HG03196 (cell line): ENCODE measurements around the gene SSUH2.
A peak's percentile ranks its signal among the peaks of the same experiment; 100 is the strongest.
"Not testable (repeated sequence)": the region's sequence is repeated elsewhere in the genome, so short reads cannot be mapped to it uniquely, and the experiment has no call there.

Source experiments
- ATAC-seq: cut with Tn5 transposase; IDR thresholded peaks from one replicate; pipeline ENCODE4 v1.9.1; 2021; ENCODE audit not compliant: unreplicated experiment

Gene SSUH2

GRCh38 chr3:8659242-8659641 lies 14.6 kb upstream of the SSUH2 start:
- ATAC-seq = no peak

GRCh38 chr3:8658306-8659212 lies 14.0 kb upstream of the SSUH2 start:
- ATAC-seq = peak; percentile 90

DNA sequence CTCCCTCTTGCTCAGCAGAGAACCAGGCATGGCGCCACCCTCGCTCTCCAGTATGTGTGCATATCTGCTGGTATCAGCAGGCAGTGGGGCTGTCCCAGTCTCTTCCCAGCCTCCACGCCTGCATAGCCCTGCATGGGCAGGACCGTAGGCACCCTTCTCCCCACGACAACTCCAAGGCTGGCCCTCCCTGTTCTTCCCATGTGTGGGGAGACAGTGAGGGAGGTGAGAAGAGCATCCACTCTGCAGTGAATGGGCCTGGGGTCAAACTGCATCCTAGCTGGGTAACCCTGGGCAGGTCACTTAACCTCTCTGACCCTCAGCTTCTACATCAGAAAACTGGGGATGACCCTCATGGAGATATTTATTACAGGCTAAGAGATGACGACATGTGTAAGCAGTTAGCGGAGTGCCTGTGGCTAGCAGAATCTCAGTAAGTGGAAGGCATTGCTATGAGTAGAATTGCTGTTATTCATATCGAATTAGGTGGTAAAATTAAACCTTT lies 13.3 kb upstream of the SSUH2 start:
- peak; percentile 36 for ATAC-seq

GRCh38 chr3:8656240-8656639 lies 11.6 kb upstream of the SSUH2 start:
- no peak for ATAC-seq

DNA sequence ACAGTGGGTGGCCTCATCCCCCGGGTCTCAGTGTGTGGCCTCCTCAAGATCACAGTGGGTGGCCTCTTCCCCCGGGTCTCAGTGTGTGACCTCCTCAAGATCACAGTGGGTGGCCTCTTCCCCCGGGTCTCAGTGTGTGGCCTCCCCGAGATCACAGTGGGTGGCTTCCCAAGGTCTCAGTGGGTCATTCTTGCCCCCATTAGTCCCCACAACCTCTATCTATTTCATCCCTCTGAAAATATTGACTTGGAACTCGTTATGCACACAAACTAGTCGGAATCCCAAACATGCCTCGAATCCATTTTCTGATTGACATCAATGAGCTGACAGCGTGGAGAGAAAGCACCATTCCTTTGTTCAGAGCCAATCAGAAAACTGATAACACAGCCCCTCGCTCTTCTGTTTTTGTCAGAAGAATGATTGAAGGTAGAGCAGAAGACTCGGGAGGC lies 10.8 kb upstream of the SSUH2 start:
- ATAC-seq = no peak

DNA sequence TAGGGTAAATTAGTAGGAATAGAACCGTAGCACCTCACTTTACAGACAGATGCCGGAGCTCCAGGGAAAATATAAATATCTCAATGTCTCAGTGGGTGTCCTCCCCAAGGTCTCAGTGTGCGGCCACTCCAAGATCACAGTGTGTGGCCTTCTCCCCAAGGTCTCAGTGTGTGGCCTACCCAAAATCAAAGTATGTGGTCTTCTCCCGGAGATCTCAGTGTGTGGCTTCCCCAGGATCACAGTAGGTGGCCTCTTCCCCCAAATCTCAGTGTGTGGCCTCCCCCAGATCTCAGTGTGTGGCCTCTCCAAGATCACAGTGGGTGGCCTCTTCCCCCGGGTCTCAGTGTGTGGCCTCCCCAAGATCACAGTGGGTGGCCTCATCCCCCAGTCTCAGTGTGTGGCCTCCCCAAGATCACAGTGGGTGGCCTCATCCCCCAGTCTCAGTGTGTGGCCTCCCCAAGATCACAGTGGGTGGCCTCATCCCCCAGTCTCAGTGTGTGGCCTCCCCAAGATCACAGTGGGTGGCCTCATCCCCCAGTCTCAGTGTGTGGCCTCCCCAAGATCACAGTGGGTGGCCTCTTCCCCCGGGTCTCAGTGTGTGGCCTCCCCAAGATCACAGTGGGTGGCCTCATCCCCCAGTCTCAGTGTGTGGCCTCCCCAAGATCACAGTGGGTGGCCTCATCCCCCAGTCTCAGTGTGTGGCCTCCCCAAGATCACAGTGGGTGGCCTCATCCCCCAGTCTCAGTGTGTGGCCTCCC lies 10.2 kb upstream of the SSUH2 start:
- not testable (repeated sequence) for ATAC-seq

DNA sequence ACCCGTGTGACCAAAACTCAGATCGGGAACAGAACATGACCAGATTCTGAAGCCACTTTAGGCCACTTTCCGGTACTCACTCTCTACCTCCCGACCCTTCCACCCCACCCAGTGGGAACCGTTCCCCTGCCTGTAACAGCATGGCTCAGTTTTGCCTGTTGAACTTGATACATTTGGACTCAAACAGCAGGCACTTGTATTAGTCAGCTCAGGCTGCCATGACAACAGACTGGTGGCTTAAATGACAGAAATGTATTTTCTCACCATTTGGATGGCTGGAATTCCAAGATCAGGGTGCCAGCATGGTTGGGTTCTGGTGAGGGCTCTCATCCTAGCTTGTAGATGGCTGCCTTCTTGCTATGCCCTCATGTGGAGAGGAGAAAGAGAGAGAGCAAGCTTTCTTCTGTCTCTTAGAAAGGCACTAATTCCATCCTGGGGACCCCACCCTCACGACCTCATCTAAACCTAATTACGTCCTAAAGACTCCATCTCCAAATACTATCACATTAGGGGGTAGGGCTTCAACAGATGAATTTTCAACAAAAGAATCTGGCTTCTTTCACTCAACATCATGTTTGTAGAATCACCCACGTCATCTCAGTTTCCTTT lies 9.3 kb upstream of the SSUH2 start:
- no peak for ATAC-seq

DNA sequence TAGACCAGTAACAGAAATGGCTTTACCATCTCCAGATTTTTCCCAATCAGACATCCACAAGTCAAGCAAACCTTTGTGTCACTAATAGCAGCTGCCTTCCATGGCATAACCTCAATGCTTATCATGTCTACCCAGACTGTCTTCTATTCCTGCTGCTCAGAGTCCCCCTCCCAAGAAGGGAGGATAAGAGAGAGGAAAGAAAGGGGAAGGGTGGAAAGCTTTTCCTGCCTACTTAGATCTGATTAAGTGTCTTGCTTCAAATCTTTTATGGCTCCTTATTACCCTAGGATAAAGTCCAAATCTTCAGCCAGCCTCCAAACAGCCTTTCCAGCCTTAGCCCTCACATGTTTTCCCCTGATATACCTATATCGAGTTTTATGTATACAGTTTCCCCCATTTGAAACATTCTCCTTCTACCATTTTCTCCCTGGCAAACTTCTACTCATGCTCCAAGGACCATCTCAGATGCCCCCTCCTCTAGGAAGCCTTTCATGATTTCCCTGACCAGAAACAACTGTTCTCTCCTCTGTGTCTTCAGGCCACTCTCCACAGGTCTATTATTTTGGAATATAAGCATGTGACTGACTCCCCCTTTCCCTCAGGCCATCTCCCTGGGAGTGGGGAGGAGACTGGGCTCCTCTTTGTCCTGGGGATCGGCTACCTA lies 7.9 kb upstream of the SSUH2 start:
- no peak for ATAC-seq

DNA sequence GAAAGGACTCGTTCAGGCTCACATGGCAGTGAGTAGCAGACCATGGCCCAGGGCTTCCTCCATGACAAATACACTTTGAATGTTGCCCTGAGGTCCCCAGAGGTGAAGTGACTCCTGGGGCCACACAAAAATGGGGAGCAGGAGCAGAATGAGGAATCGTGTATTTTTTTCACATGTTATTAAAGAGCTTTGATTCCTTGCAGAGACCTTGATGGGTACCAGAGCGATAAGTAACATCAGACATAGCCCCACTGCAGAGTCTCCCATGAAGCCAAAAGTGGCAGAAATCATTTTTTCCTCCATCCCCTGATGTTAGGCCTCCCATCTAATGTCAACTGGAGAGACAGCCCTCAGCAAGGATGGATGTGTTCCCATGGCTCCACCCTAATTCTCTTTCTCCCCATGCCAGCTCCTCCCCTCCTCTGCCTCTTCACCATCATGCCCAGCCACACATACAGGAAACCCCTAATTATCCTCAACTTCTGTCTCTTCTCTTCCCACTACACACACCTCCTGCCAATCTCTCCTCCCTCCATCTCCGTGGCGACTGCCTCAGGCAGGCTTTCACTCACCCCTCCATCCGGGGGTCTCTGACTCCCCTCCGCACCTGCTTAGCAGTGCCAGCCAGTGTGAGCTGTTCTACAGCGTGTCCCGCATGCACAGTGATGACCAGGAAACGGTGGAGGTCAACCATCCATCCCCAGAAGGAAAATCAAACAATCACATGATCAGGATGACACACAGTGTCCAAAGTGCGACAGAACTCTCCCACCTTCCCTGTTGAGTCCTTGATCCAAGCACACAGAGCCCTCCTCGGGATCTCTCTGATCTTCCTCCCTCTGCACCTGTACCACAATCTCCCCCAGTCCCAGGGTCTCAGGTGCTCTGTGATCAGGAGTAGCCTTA lies 7.1 kb upstream of the SSUH2 start:
- ATAC-seq = no peak

DNA sequence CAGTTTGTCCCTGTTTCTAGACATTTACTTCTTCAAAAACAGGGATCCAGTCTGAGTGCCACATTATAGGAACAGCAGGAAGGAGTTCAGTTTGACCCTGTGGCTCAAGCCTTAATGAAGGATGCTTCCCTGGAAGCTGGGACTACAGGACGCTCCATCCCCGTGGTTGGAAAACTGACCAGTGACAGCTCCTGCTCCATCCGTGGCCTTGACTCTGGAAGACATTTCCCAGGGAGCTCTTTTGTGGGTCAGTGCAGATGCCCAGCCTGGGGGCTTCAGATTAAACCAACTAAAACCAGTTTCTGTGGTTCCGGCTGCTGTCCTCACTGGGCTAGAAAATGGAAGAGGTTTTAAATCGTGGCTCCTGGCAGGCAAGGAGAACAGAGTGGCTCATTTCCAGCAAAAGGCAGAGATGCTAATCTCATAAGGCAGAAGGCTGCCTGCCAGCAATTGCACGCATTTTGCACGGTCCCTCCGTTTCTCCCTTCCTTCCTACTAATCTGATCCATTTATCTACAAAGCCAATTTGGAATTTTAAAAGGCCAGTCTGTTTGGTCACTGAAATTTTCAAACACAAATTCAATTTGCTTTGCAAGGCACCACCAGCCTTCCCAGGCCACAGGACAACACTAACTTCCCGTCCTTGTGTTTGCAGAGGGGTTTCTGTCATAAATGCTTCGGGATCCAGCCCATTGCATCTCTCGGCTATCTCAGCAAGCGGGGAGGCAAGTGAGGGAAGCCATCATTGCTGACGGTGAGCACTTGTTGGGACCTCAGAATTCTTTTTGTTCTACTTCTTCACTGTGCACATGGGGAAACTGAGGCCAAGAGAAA lies 6.2 kb upstream of the SSUH2 start:
- no peak for ATAC-seq

GRCh38 chr3:8649757-8650156 lies 5.2 kb upstream of the SSUH2 start:
- no peak for ATAC-seq

GRCh38 chr3:8648909-8649741 lies 4.5 kb upstream of the SSUH2 start:
- ATAC-seq = no peak

DNA sequence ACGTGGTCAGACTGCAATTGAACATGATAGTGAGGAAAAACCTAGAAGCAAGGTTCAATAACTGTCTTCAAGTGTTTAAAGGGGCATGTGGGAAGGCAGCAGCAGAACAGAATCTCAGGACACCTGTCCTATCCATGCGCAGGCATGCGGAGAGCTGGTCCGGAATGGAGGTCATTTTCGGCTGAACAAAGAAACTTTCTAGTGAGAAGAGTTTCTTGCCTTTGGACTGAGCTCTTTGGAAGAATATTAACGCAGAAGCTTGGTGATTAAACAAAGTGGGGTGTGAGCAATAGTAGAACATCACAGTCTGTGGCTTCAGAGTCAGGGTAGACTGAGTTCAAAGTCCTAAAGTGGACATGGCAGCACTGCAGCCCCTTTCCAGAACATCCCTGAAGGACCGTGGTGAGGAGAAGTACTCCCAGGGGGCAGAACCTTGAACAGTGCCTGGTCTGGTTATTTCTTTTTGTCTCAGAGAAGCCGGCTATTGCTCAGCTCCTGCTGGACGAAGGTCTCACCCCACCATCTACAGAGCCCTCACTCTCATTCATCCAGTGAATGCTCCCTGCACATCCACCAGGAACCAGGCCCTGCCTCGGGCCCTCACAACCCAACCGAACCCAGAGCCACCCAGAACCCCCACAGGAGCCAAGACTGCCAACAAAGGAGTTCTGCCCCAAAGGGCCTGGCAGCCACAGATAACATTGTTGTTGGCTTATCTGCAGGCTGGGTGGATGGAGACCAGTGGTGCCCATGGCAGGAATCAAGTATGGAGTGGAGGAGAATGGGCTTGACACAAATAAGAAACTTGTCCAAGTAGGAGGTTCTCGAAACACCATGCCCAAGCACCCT lies 2.8 kb upstream of the SSUH2 start:
- ATAC-seq = no peak

GRCh38 chr3:8646313-8646938 lies 1.8 kb upstream of the SSUH2 start:
- ATAC-seq = no peak

DNA sequence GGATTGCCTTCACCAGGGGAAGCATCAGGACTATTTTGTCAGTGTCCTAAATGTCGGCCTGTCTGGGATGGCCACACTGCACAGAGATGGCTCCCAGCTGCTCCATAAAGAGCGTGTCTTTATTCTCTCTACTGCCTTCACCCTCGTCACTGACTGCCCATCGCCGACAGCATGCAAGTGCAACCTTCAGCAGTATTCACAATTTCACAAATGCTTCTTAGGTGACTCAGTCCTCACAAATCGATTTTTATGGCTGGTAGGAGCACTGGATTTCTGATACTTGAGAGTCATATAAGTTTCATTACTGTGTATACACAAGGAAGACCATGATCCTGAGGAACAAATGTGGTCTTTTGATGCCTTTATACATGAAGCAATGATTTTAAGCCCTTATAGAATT lies 1.1 kb upstream of the SSUH2 start:
- no peak for ATAC-seq

DNA sequence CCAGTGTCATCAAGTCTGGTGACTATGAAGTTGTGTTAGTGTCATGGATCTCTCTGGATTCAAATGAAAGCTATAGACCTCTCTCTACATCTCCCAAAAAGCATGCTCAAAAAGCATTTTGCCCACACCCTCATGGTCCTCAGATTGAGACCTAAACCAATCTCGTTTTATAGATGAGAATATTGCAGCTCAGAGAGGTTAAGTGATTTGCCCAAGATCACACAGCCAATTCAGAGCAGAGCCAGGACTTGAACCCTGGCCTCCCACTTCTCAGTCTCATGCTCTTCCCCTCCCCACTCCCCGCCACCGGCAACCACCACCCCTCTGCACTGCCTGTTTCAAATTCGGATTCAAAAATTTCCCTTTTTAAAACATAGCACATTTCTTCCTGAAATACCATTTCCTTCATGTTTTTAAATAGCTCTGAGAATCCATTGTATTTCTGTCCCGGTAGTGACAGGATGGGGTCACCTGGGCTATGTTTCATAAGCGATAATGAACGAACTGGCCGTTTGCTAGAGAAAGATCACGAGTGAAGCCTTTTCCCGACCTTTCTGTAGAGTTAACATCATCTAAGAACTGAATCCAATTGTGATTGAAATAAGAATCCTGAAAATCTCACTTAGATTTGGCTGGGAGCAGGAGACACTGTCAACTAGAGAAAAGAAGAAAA lies 769 bp downstream of the SSUH2 start:
- no peak for ATAC-seq
